ENCODE measurements around the gene RNPEP.
"Not testable (repeated sequence)": the region's sequence is repeated elsewhere in the genome, so short reads cannot be mapped to it uniquely, and the experiment has no call there.

Gene RNPEP

GRCh38 chr1:202011994-202012393 is 29.5 kb downstream of the RNPEP start:
- DNase-seq (ENCODE audit: low read depth), result no peak

DNA sequence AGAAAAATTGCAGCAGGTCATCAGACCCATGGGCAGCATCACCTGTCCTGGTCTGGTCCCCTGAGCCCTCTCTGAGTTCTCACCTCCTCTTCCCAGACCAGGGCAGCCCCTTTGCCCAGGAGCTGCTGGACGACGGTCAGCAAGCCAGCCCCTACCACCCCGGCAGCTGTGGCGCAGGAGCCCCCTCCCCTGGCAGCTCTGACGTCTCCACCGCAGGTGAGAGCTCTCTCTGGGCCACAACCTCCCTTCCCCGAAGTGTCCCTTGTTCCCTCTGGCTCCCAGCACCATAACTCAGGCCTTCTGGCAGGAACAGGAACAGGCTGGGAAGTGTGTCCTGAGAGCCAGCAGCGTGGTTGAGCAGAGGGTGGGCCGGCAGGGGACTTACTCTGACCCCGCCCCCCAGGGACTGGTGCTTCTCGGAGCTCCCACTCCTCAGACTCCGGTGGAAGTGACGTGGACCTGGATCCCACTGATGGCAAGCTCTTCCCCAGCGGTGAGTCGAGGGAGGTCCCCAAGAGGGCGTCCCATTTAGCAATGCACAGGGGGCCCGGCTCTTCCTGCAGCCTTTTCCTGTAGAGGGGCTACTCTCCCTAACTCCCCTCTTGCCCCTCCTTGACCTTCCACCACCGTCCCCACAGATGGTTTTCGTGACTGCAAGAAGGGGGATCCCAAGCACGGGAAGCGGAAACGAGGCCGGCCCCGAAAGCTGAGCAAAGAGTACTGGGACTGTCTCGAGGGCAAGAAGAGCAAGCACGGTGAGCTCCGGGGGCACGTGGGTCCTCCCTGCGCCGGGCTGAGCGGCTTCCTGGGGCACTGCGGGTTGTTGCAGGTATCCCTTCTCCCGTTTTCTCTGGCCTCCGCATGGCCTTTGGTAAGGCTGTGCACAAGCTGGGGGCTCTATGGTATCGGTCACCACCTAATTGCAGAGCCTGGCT is 30.4 kb downstream of the RNPEP start:
- DNase-seq (ENCODE audit: low read depth), result no peak

GRCh38 chr1:202013603-202014002 is 31.2 kb downstream of the RNPEP start:
- no peak for DNase-seq (ENCODE audit: low read depth)

GRCh38 chr1:202014060-202014459 is 31.6 kb downstream of the RNPEP start:
- DNase-seq (ENCODE audit: low read depth), result no peak

- no peak for DNase-seq (ENCODE audit: low read depth)
These were observed 32.6 kb downstream of the RNPEP start for GRCh38 chr1:202014915-202015661.

- no peak for DNase-seq (ENCODE audit: low read depth)
These were observed 33.2 kb downstream of the RNPEP start for GRCh38 chr1:202015662-202015937.

GRCh38 chr1:202016022-202016810 is 33.8 kb downstream of the RNPEP start:
- peak; percentile 49 for DNase-seq (ENCODE audit: low read depth)

GRCh38 chr1:202016811-202017748 is 34.6 kb downstream of the RNPEP start:
- no peak for DNase-seq (ENCODE audit: low read depth)

DNA sequence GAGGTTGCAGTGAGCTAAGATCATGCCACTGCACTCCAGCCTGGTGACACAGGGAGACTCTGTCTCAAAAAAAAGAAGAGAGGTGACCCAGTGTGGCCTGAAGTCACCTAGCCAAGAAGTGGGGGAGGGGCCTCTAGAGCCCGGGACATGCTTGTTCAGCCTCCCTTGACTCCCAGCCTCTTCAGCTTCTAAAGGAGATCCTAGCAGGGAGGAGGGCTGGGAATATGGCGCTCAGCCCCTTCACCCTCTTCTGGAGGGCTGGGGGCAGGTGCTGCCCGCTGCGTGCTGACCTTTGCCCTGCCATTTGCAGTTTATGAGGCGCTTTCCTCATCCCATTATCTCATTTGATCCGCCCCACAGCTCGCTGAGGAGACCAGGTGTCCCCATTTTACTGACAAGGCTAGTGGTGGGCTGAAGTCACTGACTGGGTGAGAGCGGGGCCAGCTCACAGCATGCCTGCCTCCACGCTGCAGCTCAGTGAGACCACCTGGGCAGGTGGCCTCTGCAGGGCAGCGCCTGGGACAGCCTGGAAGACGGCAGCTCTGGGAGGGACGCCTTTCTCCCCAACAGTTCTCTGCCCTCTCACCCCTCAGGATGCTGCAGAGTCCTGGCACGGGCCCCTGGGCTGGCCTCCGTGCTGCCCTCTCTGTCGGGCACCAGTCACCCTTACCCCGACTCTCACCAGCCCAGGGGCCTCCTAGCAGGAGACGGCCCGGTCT is 35.5 kb downstream of the RNPEP start:
- no peak for DNase-seq (ENCODE audit: low read depth)

- peak; percentile 68 for DNase-seq (ENCODE audit: low read depth)
These were observed 36.2 kb downstream of the RNPEP start for GRCh38 chr1:202018468-202019234.

- DNase-seq (ENCODE audit: low read depth), result not testable (repeated sequence)
These were observed 36.7 kb downstream of the RNPEP start for GRCh38 chr1:202019235-202019558.

DNA sequence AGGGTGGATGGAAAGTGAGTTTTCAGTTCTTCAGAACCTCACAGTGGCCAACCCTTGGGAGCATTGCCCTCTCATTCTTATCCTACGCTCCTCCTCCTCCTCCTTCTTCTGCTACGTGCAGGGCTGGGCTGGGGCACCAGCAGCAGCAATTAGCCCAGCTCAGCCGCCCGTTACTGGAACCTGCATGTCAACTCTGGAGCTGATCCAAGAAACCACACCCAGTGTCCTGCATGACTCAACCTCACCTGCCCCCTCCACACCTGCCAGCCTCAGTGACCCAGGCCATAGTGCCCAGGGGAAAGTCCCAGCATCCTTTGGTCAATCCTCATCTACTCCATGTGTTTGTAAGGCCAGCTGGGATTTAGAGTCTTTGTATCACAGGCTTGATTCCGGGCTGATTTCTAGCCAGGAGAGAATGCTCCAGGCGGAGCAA is 40.6 kb downstream of the RNPEP start:
- DNase-seq (ENCODE audit: low read depth), result no peak

DNA sequence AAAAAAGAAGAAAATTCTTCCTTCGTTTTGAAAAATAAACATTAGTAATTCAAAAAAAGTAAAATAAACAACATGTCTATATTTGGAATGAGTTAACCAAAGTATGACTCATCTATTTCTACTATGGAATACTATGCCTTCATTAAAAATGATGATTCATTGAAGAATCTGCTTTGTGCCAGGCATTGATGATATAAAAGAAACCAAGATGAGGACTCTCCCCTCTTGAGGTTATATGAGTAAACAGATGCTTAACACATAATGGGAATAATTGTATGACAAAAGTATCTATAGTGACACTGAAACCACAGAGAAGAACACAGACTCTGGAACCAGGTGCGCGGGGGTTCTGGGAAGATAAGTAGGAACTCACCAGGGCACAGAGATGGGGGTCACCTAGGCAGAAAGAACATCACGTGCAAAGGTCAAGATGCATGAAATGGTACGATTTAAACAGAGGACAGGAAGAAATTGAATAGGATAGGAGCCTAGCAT is 46.8 kb downstream of the RNPEP start:
- DNase-seq (ENCODE audit: low read depth), result peak; percentile 74

- DNase-seq (ENCODE audit: low read depth), result no peak
These were observed 47.3 kb downstream of the RNPEP start for GRCh38 chr1:202029727-202030126.

GRCh38 chr1:202031796-202032195 is 49.3 kb downstream of the RNPEP start:
- DNase-seq (ENCODE audit: low read depth), result no peak

GRCh38 chr1:202034149-202034682 is 51.8 kb downstream of the RNPEP start:
- no peak for DNase-seq (ENCODE audit: low read depth)

- DNase-seq (ENCODE audit: low read depth), result peak; percentile 98
These were observed 52.4 kb downstream of the RNPEP start for GRCh38 chr1:202034683-202035462.

- no peak for DNase-seq (ENCODE audit: low read depth)
These were observed 54.3 kb downstream of the RNPEP start for GRCh38 chr1:202036595-202037387.
